Measurements from ENCODE around the gene DSCAML1.

The DSCAML1 gene

GRCh38 chr11:117378976-117379865 is 417.8 kb downstream of the DSCAML1 start:
- ATAC-seq, result peak; percentile 83
- no peak for TF ChIP-seq ZC3H10 (CRISPR knock-in tag; IDR thresholded peaks at IDR 0.05)
- TF ChIP-seq CSDC2 (CRISPR knock-in tag; IDR thresholded peaks at IDR 0.05), result no peak

Data from SK-N-SH treated with all-trans-retinoic acid at 6 μM for 48 hours (cell line).